PC-9 (cell line): Measurements from ENCODE around the gene TSPAN11.

Experiments
- EZH2 ChIP-seq: fragments of 200-600 bp; sonication (generic); IDR thresholded peaks from 2 replicates; pipeline ENCODE4 v1.8.0; 2017; ENCODE audit warnings: antibody characterized with exemption, low read depth
- TF ChIP-seq, protein P1 (sequence below): fragments of 200-600 bp; sonication (generic); conservative IDR thresholded peaks from 2 replicates; pipeline ENCODE4 v1.6.1; 2017; ENCODE audit warnings: mixed run types, antibody characterized with exemption, mild to moderate bottlenecking, moderate library complexity

DNA sequence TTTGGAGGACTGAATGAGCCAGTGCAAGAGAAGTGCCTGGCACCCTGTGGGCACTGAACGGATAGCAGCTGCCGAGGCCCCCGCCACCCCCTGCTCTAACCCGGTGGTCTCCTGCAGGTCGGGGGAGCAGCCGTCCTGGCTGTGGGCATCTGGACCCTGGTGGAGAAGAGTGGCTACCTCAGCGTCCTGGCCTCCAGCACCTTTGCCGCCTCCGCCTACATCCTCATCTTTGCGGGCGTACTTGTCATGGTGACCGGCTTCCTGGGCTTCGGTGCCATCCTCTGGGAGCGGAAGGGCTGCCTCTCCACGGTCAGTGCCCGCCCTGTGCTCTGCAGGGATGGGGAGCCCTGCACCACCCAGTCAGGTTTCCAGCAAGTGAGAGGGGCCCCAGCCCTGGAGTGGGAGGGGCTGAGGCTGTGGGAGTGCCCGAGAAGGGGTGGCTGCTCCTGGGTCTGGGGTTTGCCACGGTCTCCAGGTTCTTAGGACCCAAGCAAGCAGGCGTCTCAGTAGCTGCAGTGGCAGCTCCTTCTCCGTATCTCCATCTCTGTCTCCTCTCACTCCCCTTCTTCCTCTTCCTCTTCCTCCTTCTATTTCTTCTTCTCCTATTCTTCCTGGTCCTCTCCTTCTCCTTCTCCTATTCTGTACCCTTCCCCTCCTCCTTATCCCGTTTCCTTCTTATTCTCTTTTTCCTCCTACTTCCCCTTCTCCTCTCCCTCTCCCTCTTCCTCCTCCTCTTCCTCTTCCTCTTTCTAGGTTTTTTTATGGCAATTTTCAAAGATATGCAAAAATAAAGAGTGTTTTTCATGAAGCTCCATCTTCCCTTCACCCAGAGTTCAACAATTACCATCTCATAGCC lies 37.4 kb downstream of the TSPAN11 start:
- TF ChIP-seq, protein P1, sequence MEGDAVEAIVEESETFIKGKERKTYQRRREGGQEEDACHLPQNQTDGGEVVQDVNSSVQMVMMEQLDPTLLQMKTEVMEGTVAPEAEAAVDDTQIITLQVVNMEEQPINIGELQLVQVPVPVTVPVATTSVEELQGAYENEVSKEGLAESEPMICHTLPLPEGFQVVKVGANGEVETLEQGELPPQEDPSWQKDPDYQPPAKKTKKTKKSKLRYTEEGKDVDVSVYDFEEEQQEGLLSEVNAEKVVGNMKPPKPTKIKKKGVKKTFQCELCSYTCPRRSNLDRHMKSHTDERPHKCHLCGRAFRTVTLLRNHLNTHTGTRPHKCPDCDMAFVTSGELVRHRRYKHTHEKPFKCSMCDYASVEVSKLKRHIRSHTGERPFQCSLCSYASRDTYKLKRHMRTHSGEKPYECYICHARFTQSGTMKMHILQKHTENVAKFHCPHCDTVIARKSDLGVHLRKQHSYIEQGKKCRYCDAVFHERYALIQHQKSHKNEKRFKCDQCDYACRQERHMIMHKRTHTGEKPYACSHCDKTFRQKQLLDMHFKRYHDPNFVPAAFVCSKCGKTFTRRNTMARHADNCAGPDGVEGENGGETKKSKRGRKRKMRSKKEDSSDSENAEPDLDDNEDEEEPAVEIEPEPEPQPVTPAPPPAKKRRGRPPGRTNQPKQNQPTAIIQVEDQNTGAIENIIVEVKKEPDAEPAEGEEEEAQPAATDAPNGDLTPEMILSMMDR = no peak
- no peak for TF ChIP-seq EZH2
